Cardiac muscle cell (in vitro differentiated cells and primary cell): ENCODE data around the gene MYOD1. TPM values are rescaled to one million over a fixed set of nuclear protein-coding genes. Genes with fewer than 3 reads are reported as not detected.

Experiments used
- DNase-seq, 2 donors: peaks; one replicate each; pipeline versions ENCODE4 v3.0.0 to v3.0.0-alpha.2; 2010 to 2017; ENCODE audit warnings: low read depth in 1 of 2, low spot score in 1 of 2
- H3K27ac ChIP-seq: fragments of 200-600 bp; sonication (generic); 2 replicates; pipeline ENCODE4 v1.5.1; 2016
- H3K27me3 ChIP-seq: fragments of 200-600 bp; sonication (generic); 2 replicates; pipeline ENCODE4 v1.6.0; 2016; ENCODE audit warnings: control low read depth
- H3K36me3 ChIP-seq: fragments of 200-600 bp; sonication (generic); 2 replicates; pipeline ENCODE4 v1.5.1; 2016; ENCODE audit warnings: control low read depth
- H3K4me1 ChIP-seq: fragments of 200-600 bp; sonication (generic); 2 replicates; pipeline ENCODE4 v1.8.1; 2017; ENCODE audit warnings: low read depth, mild to moderate bottlenecking, mixed run types
- H3K4me3 ChIP-seq: fragments of 200-600 bp; sonication (generic); 2 replicates; pipeline ENCODE4 v1.5.1; 2016; ENCODE audit warnings: mild to moderate bottlenecking
- H3K9me3 ChIP-seq: fragments of 200-600 bp; sonication (generic); 2 replicates; pipeline ENCODE4 v1.5.1; 2017; ENCODE audit warnings: low read depth, mild to moderate bottlenecking, control low read depth
- polyA plus RNA-seq: library from polyadenylated mRNA; unstranded; fragments of >200 nt; fragmentation: Nextera tagmentation; extraction: Ambion mirVana; gene quantifications from 2 replicates; pipeline ENCODE4 v1.2.1, GENCODE V29; 2016
- total RNA-seq: library from RNA; depleted of rRNA; stranded (reverse); fragments of >200 nt; gene quantifications from 2 replicates; pipeline ENCODE4 v1.2.3, GENCODE V29; 2016
- TF ChIP-seq, protein P1 (sequence below): IDR thresholded peaks from 2 replicates; pipeline ENCODE4 v1.5.1; 2012; ENCODE audit warnings: low read depth, mild to moderate bottlenecking, low read length

MYOD1 gene
- total and polyA plus RNA-seq, 2 experiments from 2014 or later, result not detected

DNA sequence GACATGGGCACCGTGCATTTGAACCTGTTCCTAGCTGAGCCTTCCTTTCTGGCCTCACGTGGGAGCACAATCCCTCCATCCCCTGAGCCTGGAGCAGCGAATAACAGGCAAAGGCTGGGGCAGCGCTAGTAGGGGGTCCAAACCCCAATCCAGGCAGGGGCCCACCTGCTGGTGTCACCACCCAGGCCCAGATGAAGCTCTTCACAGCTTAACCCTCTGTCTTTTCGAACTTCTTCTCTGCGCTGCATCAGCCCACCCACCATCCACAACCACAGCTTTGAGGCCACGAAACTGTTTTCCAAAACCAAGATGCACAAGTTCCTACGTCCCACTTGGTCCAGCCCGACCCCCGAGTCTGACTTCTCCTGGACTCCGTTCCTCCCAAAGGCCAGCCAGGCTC is 26.7 kb downstream of the MYOD1 start:
- TF ChIP-seq, protein P1, sequence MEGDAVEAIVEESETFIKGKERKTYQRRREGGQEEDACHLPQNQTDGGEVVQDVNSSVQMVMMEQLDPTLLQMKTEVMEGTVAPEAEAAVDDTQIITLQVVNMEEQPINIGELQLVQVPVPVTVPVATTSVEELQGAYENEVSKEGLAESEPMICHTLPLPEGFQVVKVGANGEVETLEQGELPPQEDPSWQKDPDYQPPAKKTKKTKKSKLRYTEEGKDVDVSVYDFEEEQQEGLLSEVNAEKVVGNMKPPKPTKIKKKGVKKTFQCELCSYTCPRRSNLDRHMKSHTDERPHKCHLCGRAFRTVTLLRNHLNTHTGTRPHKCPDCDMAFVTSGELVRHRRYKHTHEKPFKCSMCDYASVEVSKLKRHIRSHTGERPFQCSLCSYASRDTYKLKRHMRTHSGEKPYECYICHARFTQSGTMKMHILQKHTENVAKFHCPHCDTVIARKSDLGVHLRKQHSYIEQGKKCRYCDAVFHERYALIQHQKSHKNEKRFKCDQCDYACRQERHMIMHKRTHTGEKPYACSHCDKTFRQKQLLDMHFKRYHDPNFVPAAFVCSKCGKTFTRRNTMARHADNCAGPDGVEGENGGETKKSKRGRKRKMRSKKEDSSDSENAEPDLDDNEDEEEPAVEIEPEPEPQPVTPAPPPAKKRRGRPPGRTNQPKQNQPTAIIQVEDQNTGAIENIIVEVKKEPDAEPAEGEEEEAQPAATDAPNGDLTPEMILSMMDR, result no peak
- Histone ChIP-seq H3K36me3 (no peaks in the 10 kb centered on the region), H3K4me3 (no peak overlapping the region), H3K9me3 (no peaks in the 10 kb centered on the region), H3K4me1 (no peaks in the 10 kb centered on the region), H3K27ac (no peak overlapping the region), H3K27me3 (no peaks in the 10 kb centered on the region)
- DNase-seq, result no peak

GRCh38 chr11:17747131-17747955 is 28.0 kb downstream of the MYOD1 start:
- DNase-seq, result no peak
- H3K27me3 ChIP-seq, result no peaks in the 10 kb centered on the region
- no peaks in the 10 kb centered on the region for H3K4me1 ChIP-seq
- TF ChIP-seq, protein P1, result no peak
- H3K27ac ChIP-seq, result no peak overlapping the region
- no peaks in the 10 kb centered on the region for H3K9me3 ChIP-seq
- H3K4me3 ChIP-seq, result no peak overlapping the region
- no peaks in the 10 kb centered on the region for H3K36me3 ChIP-seq

DNA sequence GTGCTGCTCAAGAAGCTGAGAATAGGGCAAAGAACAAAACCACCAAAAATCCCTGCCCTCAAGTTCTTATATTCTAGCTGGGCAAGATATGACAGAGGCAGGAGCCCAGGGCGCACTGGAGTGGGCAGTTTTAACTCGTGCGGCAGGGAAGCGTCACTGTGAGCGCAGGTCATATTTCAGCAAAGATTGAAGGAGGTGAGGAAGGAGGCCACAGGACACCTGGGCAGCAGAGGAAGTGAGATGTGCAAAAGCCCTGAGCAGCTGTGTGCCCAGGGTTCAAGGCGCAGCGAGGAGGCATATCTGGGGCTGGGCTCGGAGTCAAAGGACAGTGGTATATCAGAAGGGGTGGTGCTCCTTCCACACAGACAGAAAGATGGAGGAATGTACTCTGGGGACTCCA is 28.7 kb downstream of the MYOD1 start:
- no peak for DNase-seq
- Histone ChIP-seq H3K4me3 (no peak overlapping the region), H3K27me3 (no peaks in the 10 kb centered on the region), H3K4me1 (no peaks in the 10 kb centered on the region), H3K27ac (no peak overlapping the region), H3K9me3 (no peaks in the 10 kb centered on the region), H3K36me3 (no peaks in the 10 kb centered on the region)
- TF ChIP-seq, protein P1, result no peak

DNA sequence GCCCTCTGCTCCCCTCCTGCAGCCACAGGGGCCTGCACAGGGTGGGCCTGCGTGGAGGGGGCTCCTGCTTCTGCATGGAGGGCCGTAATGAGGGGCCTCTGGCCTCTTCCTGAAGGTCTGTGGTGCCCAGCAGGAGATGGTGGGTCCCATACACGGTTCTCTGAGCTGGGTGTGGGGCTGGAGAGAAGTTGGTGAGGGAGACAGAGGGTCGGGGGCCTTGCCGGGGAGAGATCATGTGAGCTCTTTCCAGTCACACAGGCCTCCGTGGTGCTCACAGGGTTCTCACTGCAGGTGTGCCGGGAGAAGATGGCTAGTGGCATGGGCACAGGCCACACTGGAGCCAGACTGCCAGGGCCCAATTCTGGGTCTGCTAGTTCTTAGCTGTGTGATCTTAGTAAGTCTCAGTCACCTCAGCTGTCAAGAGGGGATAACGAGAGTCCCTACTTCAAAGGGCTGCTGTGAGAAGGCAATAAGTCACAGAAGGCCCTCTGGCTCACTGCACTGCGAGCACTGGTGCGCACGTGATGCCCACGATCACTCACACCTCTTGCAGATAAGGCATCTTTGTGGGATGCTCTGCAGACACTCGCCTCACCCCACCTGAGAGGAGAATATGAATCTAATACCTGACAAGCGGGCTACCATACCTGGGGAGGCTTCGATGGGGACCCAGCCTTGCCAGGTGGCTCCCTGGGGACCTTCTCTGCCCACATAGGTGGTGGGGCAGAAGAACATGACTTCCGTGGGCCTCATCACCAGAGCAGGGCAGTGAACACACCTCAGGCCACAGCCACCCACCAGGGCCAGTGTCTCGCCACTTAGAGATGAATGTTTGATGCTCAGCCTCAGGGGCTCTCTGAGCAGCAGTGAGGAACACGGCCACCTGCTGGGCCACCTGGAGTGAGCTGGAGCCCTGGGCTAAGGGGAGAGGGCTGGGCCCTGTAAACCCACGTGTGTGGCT is 29.7 kb downstream of the MYOD1 start:
- peaks cover 2% of the 10 kb centered on the region for H3K27me3 ChIP-seq
- no peak overlapping the region for H3K27ac ChIP-seq
- no peaks in the 10 kb centered on the region for H3K36me3 ChIP-seq
- H3K4me1 ChIP-seq, result no peaks in the 10 kb centered on the region
- TF ChIP-seq, protein P1, result no peak
- H3K4me3 ChIP-seq, result no peak overlapping the region
- H3K9me3 ChIP-seq, result no peaks in the 10 kb centered on the region
- DNase-seq, result no peak

- no peak overlapping the region for H3K4me3 ChIP-seq
- no peak overlapping the region for H3K27ac ChIP-seq
- no peaks in the 10 kb centered on the region for H3K4me1 ChIP-seq
- TF ChIP-seq, protein P1, result no peak
- no peaks in the 10 kb centered on the region for H3K36me3 ChIP-seq
- no peaks in the 10 kb centered on the region for H3K9me3 ChIP-seq
- peaks cover 9% of the 10 kb centered on the region for H3K27me3 ChIP-seq
- peak in 1 of 2 donors; percentile 30 for DNase-seq
Observed at GRCh38 chr11:17750013-17750800, 30.8 kb downstream of the MYOD1 start.
